ENCODE measurements around the gene THRAP3.

The THRAP3 gene

GRCh38 chr1:36257375-36257767 is 33.1 kb downstream of the THRAP3 start:
- no peak overlapping the region for H2BK120ac ChIP-seq (ENCODE audit: insufficient read depth, low read length, poor library complexity)
- no peak overlapping the region for H2AK5ac ChIP-seq (ENCODE audit: low read length)
- no peaks in the 10 kb centered on the region for H3K27me3 ChIP-seq (ENCODE audit: insufficient read depth, low read length)
- H2BK5ac ChIP-seq (ENCODE audit: low read depth, low read length, poor library complexity): no peak overlapping the region
- H3K79me2 ChIP-seq (ENCODE audit: control insufficient read depth, insufficient read depth, low read length, poor library complexity): peaks cover 6% of the 10 kb centered on the region
- no peak overlapping the region for H3K9ac ChIP-seq (ENCODE audit: low read length)
- no peak overlapping the region for H3K14ac ChIP-seq (ENCODE audit: low read length)
- no peak overlapping the region for H3K4me2 ChIP-seq (ENCODE audit: low read length)
- H3K79me1 ChIP-seq (ENCODE audit: low read length): peaks cover 5% of the 10 kb centered on the region
- no peak overlapping the region for H3K4me3 ChIP-seq (ENCODE audit: low read depth, low read length)
- no peak overlapping the region for H4K8ac ChIP-seq (ENCODE audit: low read depth, low read length)
- H3K9me3 ChIP-seq (ENCODE audit: insufficient read depth, low read depth, low read length): no peaks in the 10 kb centered on the region
- no CpG with 5 or more reads among the region's 2 CpGs for WGBS (ENCODE audit: extremely low coverage, insufficient coverage, insufficient read length)
- peaks cover 0 to 8% of the 10 kb centered on the region in 2 experiments for H3K36me3 ChIP-seq (ENCODE audit: control insufficient read depth in 1 of 2, insufficient read depth in 2 of 2, low read length in 2 of 2)
- no peak overlapping the region for H4K12ac ChIP-seq (ENCODE audit: low read depth, low read length)
- no peak overlapping the region for H4K91ac ChIP-seq (ENCODE audit: low read depth, low read length)
- H3K18ac ChIP-seq (ENCODE audit: low read length): no peak overlapping the region
- no peak overlapping the region for H3K23ac ChIP-seq (ENCODE audit: low read length)
- H3K4ac ChIP-seq (ENCODE audit: low read depth, low read length): no peak overlapping the region
- peaks cover 14 to 18% of the 10 kb centered on the region in 2 experiments for H3K4me1 ChIP-seq (ENCODE audit: control insufficient read depth in 1 of 2, insufficient read depth in 2 of 2, low read length in 2 of 2)
- no peak overlapping the region for H2BK12ac ChIP-seq (ENCODE audit: low read length)
- no peak overlapping the region for H3K27ac ChIP-seq (ENCODE audit: low read depth, low read length)
- no peak overlapping the region for H2AFZ ChIP-seq (ENCODE audit: insufficient read depth, low read length, poor library complexity)
- peak; percentile 10 to 40 for DNase-seq

- no peak overlapping the region for H2BK5ac ChIP-seq (ENCODE audit: low read depth, low read length, poor library complexity)
- DNase-seq: no peak
- no peak overlapping the region for H3K9ac ChIP-seq (ENCODE audit: low read length)
- H2BK12ac ChIP-seq (ENCODE audit: low read length): no peak overlapping the region
- no peak overlapping the region for H3K18ac ChIP-seq (ENCODE audit: low read length)
- H2AFZ ChIP-seq (ENCODE audit: insufficient read depth, low read length, poor library complexity): no peak overlapping the region
- WGBS (ENCODE audit: extremely low coverage, insufficient coverage, insufficient read length): no CpG with 5 or more reads among the region's 1 CpG
- no peak overlapping the region for H3K23ac ChIP-seq (ENCODE audit: low read length)
- H2BK120ac ChIP-seq (ENCODE audit: insufficient read depth, low read length, poor library complexity): no peak overlapping the region
- no peaks in the 10 kb centered on the region for H3K27me3 ChIP-seq (ENCODE audit: insufficient read depth, low read length)
- no peak overlapping the region for H3K4me3 ChIP-seq (ENCODE audit: low read depth, low read length)
- peak overlapping the region; percentile 33 for H3K27ac ChIP-seq (ENCODE audit: low read depth, low read length)
- no peak overlapping the region for H4K91ac ChIP-seq (ENCODE audit: low read depth, low read length)
- H3K79me1 ChIP-seq (ENCODE audit: low read length): peaks cover 5% of the 10 kb centered on the region
- H3K36me3 ChIP-seq (ENCODE audit: control insufficient read depth in 1 of 2, insufficient read depth in 2 of 2, low read length in 2 of 2): peaks cover 0 to 12% of the 10 kb centered on the region in 2 experiments
- no peak overlapping the region for H3K4ac ChIP-seq (ENCODE audit: low read depth, low read length)
- H3K4me2 ChIP-seq (ENCODE audit: low read length): peak overlapping the region; percentile 10
- H3K9me3 ChIP-seq (ENCODE audit: insufficient read depth, low read depth, low read length): no peaks in the 10 kb centered on the region
- no peak overlapping the region for H4K8ac ChIP-seq (ENCODE audit: low read depth, low read length)
- H3K79me2 ChIP-seq (ENCODE audit: control insufficient read depth, insufficient read depth, low read length, poor library complexity): peaks cover 6% of the 10 kb centered on the region
- H3K4me1 ChIP-seq (ENCODE audit: control insufficient read depth in 1 of 2, insufficient read depth in 2 of 2, low read length in 2 of 2): peaks cover 14 to 18% of the 10 kb centered on the region in 2 experiments
- H2AK5ac ChIP-seq (ENCODE audit: low read length): no peak overlapping the region
- no peak overlapping the region for H4K12ac ChIP-seq (ENCODE audit: low read depth, low read length)
- H3K14ac ChIP-seq (ENCODE audit: low read length): no peak overlapping the region
Measured at GRCh38 chr1:36258960-36259344, 34.7 kb downstream of the THRAP3 start.

- no peak overlapping the region for H4K91ac ChIP-seq (ENCODE audit: low read depth, low read length)
- peaks cover 0 to 5% of the 10 kb centered on the region in 2 experiments for H3K4me1 ChIP-seq (ENCODE audit: control insufficient read depth in 1 of 2, insufficient read depth in 2 of 2, low read length in 2 of 2)
- no peak overlapping the region for H3K4me2 ChIP-seq (ENCODE audit: low read length)
- peaks cover 5% of the 10 kb centered on the region for H3K79me2 ChIP-seq (ENCODE audit: control insufficient read depth, insufficient read depth, low read length, poor library complexity)
- H3K27ac ChIP-seq (ENCODE audit: low read depth, low read length): no peak overlapping the region
- H4K8ac ChIP-seq (ENCODE audit: low read depth, low read length): no peak overlapping the region
- no peak overlapping the region for H3K23ac ChIP-seq (ENCODE audit: low read length)
- H3K4ac ChIP-seq (ENCODE audit: low read depth, low read length): no peak overlapping the region
- H2BK12ac ChIP-seq (ENCODE audit: low read length): no peak overlapping the region
- no peak overlapping the region for H3K18ac ChIP-seq (ENCODE audit: low read length)
- no peak overlapping the region for H2BK120ac ChIP-seq (ENCODE audit: insufficient read depth, low read length, poor library complexity)
- H3K9me3 ChIP-seq (ENCODE audit: insufficient read depth, low read depth, low read length): no peaks in the 10 kb centered on the region
- peaks cover 7 to 13% of the 10 kb centered on the region in 2 experiments for H3K36me3 ChIP-seq (ENCODE audit: control insufficient read depth in 1 of 2, insufficient read depth in 2 of 2, low read length in 2 of 2)
- no peak overlapping the region for H4K12ac ChIP-seq (ENCODE audit: low read depth, low read length)
- WGBS (ENCODE audit: extremely low coverage, insufficient coverage, insufficient read length): no CpG with 5 or more reads among the region's 6 CpGs
- DNase-seq: no peak
- no peak overlapping the region for H2BK5ac ChIP-seq (ENCODE audit: low read depth, low read length, poor library complexity)
- no peaks in the 10 kb centered on the region for H3K79me1 ChIP-seq (ENCODE audit: low read length)
- H3K9ac ChIP-seq (ENCODE audit: low read length): no peak overlapping the region
- H2AK5ac ChIP-seq (ENCODE audit: low read length): no peak overlapping the region
- no peak overlapping the region for H2AFZ ChIP-seq (ENCODE audit: insufficient read depth, low read length, poor library complexity)
- no peaks in the 10 kb centered on the region for H3K27me3 ChIP-seq (ENCODE audit: insufficient read depth, low read length)
- H3K14ac ChIP-seq (ENCODE audit: low read length): no peak overlapping the region
- H3K4me3 ChIP-seq (ENCODE audit: low read depth, low read length): no peak overlapping the region
Measured at GRCh38 chr1:36268981-36269380, 44.7 kb downstream of the THRAP3 start.

- H2BK5ac ChIP-seq (ENCODE audit: low read depth, low read length, poor library complexity): no peak overlapping the region
- H3K79me2 ChIP-seq (ENCODE audit: control insufficient read depth, insufficient read depth, low read length, poor library complexity): peaks cover 5% of the 10 kb centered on the region
- H3K27ac ChIP-seq (ENCODE audit: low read depth, low read length): no peak overlapping the region
- H3K4me2 ChIP-seq (ENCODE audit: low read length): no peak overlapping the region
- no peak overlapping the region for H3K9ac ChIP-seq (ENCODE audit: low read length)
- peaks cover 0 to 5% of the 10 kb centered on the region in 2 experiments for H3K4me1 ChIP-seq (ENCODE audit: control insufficient read depth in 1 of 2, insufficient read depth in 2 of 2, low read length in 2 of 2)
- no peak overlapping the region for H3K4me3 ChIP-seq (ENCODE audit: low read depth, low read length)
- H4K12ac ChIP-seq (ENCODE audit: low read depth, low read length): no peak overlapping the region
- H4K91ac ChIP-seq (ENCODE audit: low read depth, low read length): no peak overlapping the region
- DNase-seq: no peak
- H2AFZ ChIP-seq (ENCODE audit: insufficient read depth, low read length, poor library complexity): peak overlapping the region; percentile 27
- H2BK12ac ChIP-seq (ENCODE audit: low read length): no peak overlapping the region
- no peak overlapping the region for H4K8ac ChIP-seq (ENCODE audit: low read depth, low read length)
- H3K27me3 ChIP-seq (ENCODE audit: insufficient read depth, low read length): no peaks in the 10 kb centered on the region
- H3K36me3 ChIP-seq (ENCODE audit: control insufficient read depth in 1 of 2, insufficient read depth in 2 of 2, low read length in 2 of 2): peaks cover 7 to 13% of the 10 kb centered on the region in 2 experiments
- no CpG with 5 or more reads among the region's 2 CpGs for WGBS (ENCODE audit: extremely low coverage, insufficient coverage, insufficient read length)
- no peak overlapping the region for H2AK5ac ChIP-seq (ENCODE audit: low read length)
- no peaks in the 10 kb centered on the region for H3K79me1 ChIP-seq (ENCODE audit: low read length)
- H3K23ac ChIP-seq (ENCODE audit: low read length): no peak overlapping the region
- no peak overlapping the region for H3K4ac ChIP-seq (ENCODE audit: low read depth, low read length)
- H3K14ac ChIP-seq (ENCODE audit: low read length): no peak overlapping the region
- H2BK120ac ChIP-seq (ENCODE audit: insufficient read depth, low read length, poor library complexity): no peak overlapping the region
- no peak overlapping the region for H3K18ac ChIP-seq (ENCODE audit: low read length)
- H3K9me3 ChIP-seq (ENCODE audit: insufficient read depth, low read depth, low read length): no peaks in the 10 kb centered on the region
Measured at GRCh38 chr1:36269408-36269838, 45.2 kb downstream of the THRAP3 start.

Measured in trophoblast cell (in vitro differentiated cells and primary cell).